Cardiac muscle cell (in vitro differentiated cells and primary cell): ENCODE results near the gene VN1R5. TPM values are rescaled to one million over a fixed set of nuclear protein-coding genes. Genes with fewer than 3 reads are reported as not detected.

Experiments used
- DNase-seq, 2 donors: peaks; one replicate each; pipeline versions ENCODE4 v3.0.0 to v3.0.0-alpha.2; 2010 to 2017; ENCODE audit warnings: low read depth in 1 of 2, low spot score in 1 of 2
- H3K27ac ChIP-seq: fragments of 200-600 bp; sonication (generic); 2 replicates; pipeline ENCODE4 v1.5.1; 2016
- H3K27me3 ChIP-seq: fragments of 200-600 bp; sonication (generic); 2 replicates; pipeline ENCODE4 v1.6.0; 2016; ENCODE audit warnings: control low read depth
- H3K36me3 ChIP-seq: fragments of 200-600 bp; sonication (generic); 2 replicates; pipeline ENCODE4 v1.5.1; 2016; ENCODE audit warnings: control low read depth
- H3K4me1 ChIP-seq: fragments of 200-600 bp; sonication (generic); 2 replicates; pipeline ENCODE4 v1.8.1; 2017; ENCODE audit warnings: low read depth, mild to moderate bottlenecking, mixed run types
- H3K4me3 ChIP-seq: fragments of 200-600 bp; sonication (generic); 2 replicates; pipeline ENCODE4 v1.5.1; 2016; ENCODE audit warnings: mild to moderate bottlenecking
- H3K9me3 ChIP-seq: fragments of 200-600 bp; sonication (generic); 2 replicates; pipeline ENCODE4 v1.5.1; 2017; ENCODE audit warnings: low read depth, mild to moderate bottlenecking, control low read depth
- polyA plus RNA-seq: library from polyadenylated mRNA; unstranded; fragments of >200 nt; fragmentation: Nextera tagmentation; extraction: Ambion mirVana; gene quantifications from 2 replicates; pipeline ENCODE4 v1.2.1, GENCODE V29; 2016
- total RNA-seq: library from RNA; depleted of rRNA; stranded (reverse); fragments of >200 nt; gene quantifications from 2 replicates; pipeline ENCODE4 v1.2.3, GENCODE V29; 2016
- TF ChIP-seq, protein P1 (sequence below): IDR thresholded peaks from 2 replicates; pipeline ENCODE4 v1.5.1; 2012; ENCODE audit warnings: low read depth, mild to moderate bottlenecking, low read length

The VN1R5 gene
- total and polyA plus RNA-seq, 2 experiments from 2014 or later = not detected

DNA sequence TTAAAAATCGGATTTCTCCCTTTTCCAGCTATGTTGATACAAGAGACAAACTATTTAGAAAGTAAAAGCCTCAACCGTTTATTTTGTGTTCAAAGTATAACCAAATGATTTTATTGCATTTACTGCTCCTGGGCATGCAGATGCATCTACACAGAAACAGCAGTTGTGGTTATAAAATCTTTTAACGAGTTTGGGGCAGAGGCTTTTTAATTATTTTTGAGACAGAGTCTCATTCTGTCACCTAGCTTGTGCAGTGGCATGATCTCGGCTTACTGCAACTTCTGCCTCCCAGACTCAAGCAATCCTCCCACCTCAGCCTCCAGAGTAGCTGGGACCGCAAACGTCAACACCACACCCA lies 42.2 kb downstream of the VN1R5 start:
- Histone ChIP-seq H3K9me3 (no peaks in the 10 kb centered on the region), H3K27me3 (no peaks in the 10 kb centered on the region), H3K4me3 (no peak overlapping the region), H3K36me3 (peaks cover 5% of the 10 kb centered on the region), H3K4me1 (no peaks in the 10 kb centered on the region), H3K27ac (no peak overlapping the region)
- TF ChIP-seq, protein P1, sequence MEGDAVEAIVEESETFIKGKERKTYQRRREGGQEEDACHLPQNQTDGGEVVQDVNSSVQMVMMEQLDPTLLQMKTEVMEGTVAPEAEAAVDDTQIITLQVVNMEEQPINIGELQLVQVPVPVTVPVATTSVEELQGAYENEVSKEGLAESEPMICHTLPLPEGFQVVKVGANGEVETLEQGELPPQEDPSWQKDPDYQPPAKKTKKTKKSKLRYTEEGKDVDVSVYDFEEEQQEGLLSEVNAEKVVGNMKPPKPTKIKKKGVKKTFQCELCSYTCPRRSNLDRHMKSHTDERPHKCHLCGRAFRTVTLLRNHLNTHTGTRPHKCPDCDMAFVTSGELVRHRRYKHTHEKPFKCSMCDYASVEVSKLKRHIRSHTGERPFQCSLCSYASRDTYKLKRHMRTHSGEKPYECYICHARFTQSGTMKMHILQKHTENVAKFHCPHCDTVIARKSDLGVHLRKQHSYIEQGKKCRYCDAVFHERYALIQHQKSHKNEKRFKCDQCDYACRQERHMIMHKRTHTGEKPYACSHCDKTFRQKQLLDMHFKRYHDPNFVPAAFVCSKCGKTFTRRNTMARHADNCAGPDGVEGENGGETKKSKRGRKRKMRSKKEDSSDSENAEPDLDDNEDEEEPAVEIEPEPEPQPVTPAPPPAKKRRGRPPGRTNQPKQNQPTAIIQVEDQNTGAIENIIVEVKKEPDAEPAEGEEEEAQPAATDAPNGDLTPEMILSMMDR = no peak
- no peak for DNase-seq

DNA sequence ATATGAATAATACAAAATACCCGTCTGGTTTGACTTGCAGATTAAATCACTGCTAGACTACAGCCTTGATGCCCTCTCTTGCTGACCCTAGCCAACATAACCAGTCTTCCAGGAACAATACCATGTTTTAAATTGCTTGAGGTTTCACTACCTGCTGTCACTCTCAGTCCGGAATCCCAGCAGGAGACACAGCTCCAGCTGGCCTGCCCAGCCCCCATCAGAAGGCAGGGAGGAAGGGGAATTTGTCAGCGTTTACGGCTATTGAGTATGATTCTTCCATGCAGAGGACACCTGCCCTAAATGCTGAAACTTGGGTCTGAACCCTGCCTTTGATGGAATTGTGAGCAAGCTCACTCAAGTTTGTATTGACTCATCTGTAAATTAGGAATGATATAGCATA lies 42.8 kb downstream of the VN1R5 start:
- TF ChIP-seq, protein P1 = no peak
- Histone ChIP-seq H3K36me3 (peaks cover 9% of the 10 kb centered on the region), H3K9me3 (no peaks in the 10 kb centered on the region), H3K27me3 (no peaks in the 10 kb centered on the region), H3K27ac (no peak overlapping the region), H3K4me3 (no peak overlapping the region), H3K4me1 (no peaks in the 10 kb centered on the region)
- DNase-seq = no peak

DNA sequence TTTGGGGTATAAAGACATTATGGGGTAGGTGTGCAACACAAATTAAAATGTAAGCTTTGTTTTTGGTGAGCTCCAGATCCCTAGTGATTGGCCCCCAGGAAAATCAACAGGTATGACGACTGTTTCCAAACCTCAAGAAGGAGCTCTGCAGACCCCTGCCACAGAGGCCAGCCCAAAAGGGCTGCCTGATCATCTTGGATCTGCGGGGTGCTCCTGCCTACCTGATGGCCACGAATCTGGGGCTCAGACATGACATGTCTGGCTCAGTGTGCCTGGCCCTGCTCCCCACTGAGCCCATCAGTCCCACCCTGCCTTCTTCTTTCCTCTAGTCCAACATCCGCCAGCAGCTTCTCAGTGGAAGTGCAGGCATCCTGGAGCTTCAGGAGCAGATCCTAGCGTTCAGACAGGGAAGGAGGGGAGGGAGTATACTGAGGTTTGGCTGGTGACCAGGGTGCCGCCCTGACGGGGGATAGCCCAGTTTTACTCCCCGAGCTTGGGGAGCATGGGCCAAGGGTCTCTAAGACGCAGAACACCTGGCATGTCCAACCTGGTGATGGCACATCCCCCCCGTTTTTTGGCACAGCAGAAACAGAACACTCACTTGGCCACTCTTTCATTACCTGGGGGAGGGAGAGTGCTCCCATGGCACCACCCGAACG lies 44.0 kb downstream of the VN1R5 start:
- Histone ChIP-seq H3K36me3 (peaks cover 14% of the 10 kb centered on the region), H3K27ac (no peak overlapping the region), H3K27me3 (no peaks in the 10 kb centered on the region), H3K4me3 (no peak overlapping the region), H3K4me1 (no peaks in the 10 kb centered on the region), H3K9me3 (no peaks in the 10 kb centered on the region)
- TF ChIP-seq, protein P1 = no peak
- no peak for DNase-seq

DNA sequence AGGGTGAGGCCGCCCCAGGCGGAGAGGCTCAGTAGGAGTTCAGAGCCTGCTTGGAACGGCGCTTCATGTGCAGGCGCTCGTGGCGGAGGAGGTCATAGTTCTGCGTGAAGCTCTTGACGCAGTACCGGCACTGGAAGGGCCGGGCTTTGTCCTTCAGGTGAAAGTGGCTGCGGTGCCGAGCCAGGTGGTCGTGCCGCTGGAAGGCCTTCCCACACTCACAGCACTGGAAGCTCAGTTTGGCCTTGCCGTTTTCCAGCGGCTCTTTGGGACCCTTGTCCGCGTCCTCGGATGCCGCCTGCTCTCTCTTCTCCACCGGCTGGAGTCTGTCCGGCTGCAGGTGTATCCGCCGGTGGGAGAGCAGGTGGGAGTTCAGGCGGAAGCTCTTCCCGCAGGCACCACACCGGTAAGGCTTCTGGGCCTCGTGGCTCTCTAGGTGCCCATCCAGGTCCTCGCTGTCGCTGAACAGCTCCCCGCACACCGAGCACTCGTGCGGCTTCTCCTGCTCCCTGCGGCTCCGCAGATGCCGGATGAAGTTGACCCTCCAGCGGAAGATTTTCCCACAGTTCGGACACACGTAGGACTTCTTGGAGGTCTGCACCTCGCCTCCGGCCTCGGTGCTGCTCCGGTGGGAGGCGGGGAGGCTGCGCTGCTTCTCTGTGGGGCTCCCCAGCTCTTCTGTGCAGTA lies 44.8 kb downstream of the VN1R5 start:
- Histone ChIP-seq H3K27ac (no peak overlapping the region), H3K4me3 (no peak overlapping the region), H3K4me1 (no peaks in the 10 kb centered on the region), H3K36me3 (peaks cover 19% of the 10 kb centered on the region), H3K27me3 (no peaks in the 10 kb centered on the region), H3K9me3 (no peaks in the 10 kb centered on the region)
- no peak for DNase-seq
- TF ChIP-seq, protein P1 = no peak

DNA sequence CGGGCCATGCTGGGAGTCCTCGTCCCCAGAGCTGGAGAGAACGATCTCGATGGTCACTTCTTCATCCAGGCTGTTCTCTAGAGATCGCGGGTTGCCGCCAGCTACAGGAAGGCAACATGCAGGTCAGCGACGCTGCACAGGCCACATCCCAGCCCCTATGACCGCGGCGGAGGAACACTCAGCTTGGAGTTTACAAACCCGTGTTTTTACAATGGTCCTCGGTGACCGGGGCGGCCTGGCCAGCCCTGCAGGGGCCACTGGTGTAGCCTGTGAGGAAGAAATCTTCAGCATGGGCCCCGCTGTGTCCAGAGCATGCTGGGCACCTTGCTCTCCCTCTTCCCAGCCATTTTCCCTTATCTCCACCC lies 45.3 kb downstream of the VN1R5 start:
- H3K4me1 ChIP-seq = no peaks in the 10 kb centered on the region
- no peak overlapping the region for H3K27ac ChIP-seq
- no peaks in the 10 kb centered on the region for H3K9me3 ChIP-seq
- no peak overlapping the region for H3K4me3 ChIP-seq
- H3K27me3 ChIP-seq = no peaks in the 10 kb centered on the region
- H3K36me3 ChIP-seq = peaks cover 19% of the 10 kb centered on the region
- TF ChIP-seq, protein P1 = no peak
- no peak for DNase-seq
